GM21717 (cell line): ENCODE measurements around the gene UBASH3A.

Experiments used
- ATAC-seq: cut with Tn5 transposase; IDR thresholded peaks from one replicate; pipeline ENCODE4 v1.9.1; 2021; ENCODE audit warnings: mild to moderate bottlenecking, moderate library complexity; ENCODE audit not compliant: unreplicated experiment

The UBASH3A gene

GRCh38 chr21:42426876-42427480 lies 23.3 kb downstream of the UBASH3A start:
- no peak for ATAC-seq

GRCh38 chr21:42427809-42428419 lies 24.2 kb downstream of the UBASH3A start:
- ATAC-seq = no peak

GRCh38 chr21:42429021-42429420 lies 25.3 kb downstream of the UBASH3A start:
- no peak for ATAC-seq

- ATAC-seq = no peak
Measured at GRCh38 chr21:42429856-42430255, 26.2 kb downstream of the UBASH3A start.

- ATAC-seq = no peak
Measured at GRCh38 chr21:42430521-42430920, 26.8 kb downstream of the UBASH3A start.

- no peak for ATAC-seq
Measured at GRCh38 chr21:42431196-42431595, 27.5 kb downstream of the UBASH3A start.

GRCh38 chr21:42432695-42433094 lies 29.0 kb downstream of the UBASH3A start:
- no peak for ATAC-seq

- no peak for ATAC-seq
Measured at GRCh38 chr21:42433946-42434551, 30.3 kb downstream of the UBASH3A start.

GRCh38 chr21:42434884-42435283 lies 31.2 kb downstream of the UBASH3A start:
- ATAC-seq = no peak

GRCh38 chr21:42435401-42435800 lies 31.7 kb downstream of the UBASH3A start:
- no peak for ATAC-seq

- no peak for ATAC-seq
Measured at GRCh38 chr21:42435833-42436232, 32.1 kb downstream of the UBASH3A start.

- no peak for ATAC-seq
Measured at GRCh38 chr21:42436914-42437313, 33.2 kb downstream of the UBASH3A start.

- no peak for ATAC-seq
Measured at GRCh38 chr21:42437786-42438185, 34.1 kb downstream of the UBASH3A start.

- ATAC-seq = no peak
Measured at GRCh38 chr21:42438316-42439205, 34.9 kb downstream of the UBASH3A start.

- ATAC-seq = no peak
Measured at GRCh38 chr21:42439284-42440186, 35.8 kb downstream of the UBASH3A start.

- ATAC-seq = no peak
Measured at GRCh38 chr21:42440187-42440792, 36.6 kb downstream of the UBASH3A start.

GRCh38 chr21:42441963-42442362 lies 38.3 kb downstream of the UBASH3A start:
- no peak for ATAC-seq

GRCh38 chr21:42443181-42443785 lies 39.6 kb downstream of the UBASH3A start:
- ATAC-seq = no peak

GRCh38 chr21:42443876-42444744 lies 40.4 kb downstream of the UBASH3A start:
- ATAC-seq = no peak
